WTC11 (cell line): ENCODE measurements around the gene LYRM4.

Source experiments
- CTCF ChIP-seq: fragments of 200-600 bp; IDR thresholded peaks from 2 replicates; pipeline ENCODE4 v1.8.0; 2022; ENCODE audit warnings: antibody characterized with exemption
- FOXK1 ChIP-seq: sonication (generic); formaldehyde crosslinking; IDR thresholded peaks from 2 replicates; pipeline ENCODE4 v1.8.0; 2022; ENCODE audit warnings: mild to moderate bottlenecking, moderate library complexity, missing genetic modification reagents
- NR3C1 ChIP-seq: sonication (generic); formaldehyde crosslinking; conservative IDR thresholded peaks from 2 replicates; pipeline ENCODE4 v1.8.1; 2023; ENCODE audit warnings: low read depth, mild to moderate bottlenecking, missing genetic modification reagents
- RORB ChIP-seq: fragments of 250-450 bp; sonication (Bioruptor Pico); IDR thresholded peaks from 2 replicates; pipeline ENCODE4 v1.9.0; 2021; ENCODE audit warnings: mild to moderate bottlenecking
- USF2 ChIP-seq: sonication (generic); formaldehyde crosslinking; IDR thresholded peaks from 2 replicates; pipeline ENCODE4 v1.8.1; 2023; ENCODE audit warnings: mild to moderate bottlenecking, missing genetic modification reagents, moderate library complexity

GRCh38 chr6:5179917-5180316, 80.8 kb downstream of the LYRM4 start:
- TF ChIP-seq USF2 (CRISPR knock-in tag) (no peak), CTCF (no peak), NR3C1 (no peak), RORB (CRISPR knock-in tag) (no peak), FOXK1 (no peak)
